WTC11 (cell line): ENCODE measurements around the gene CHD9NB. TPM values are rescaled to one million over a fixed set of nuclear protein-coding genes. Genes with fewer than 3 reads are reported as not detected.
A peak's percentile ranks its signal among the peaks of the same experiment; 100 is the strongest.

Source experiments
- ATAC-seq: fragments of 200-7000 bp; cut with Tn5 transposase; 2 replicates; pipeline ENCODE4 v1.10.0; 2021; ENCODE audit warnings: mild to moderate bottlenecking, moderate library complexity
- CTCF ChIA-PET: fragments of 300-600 bp; sonication (Branson Sonifier 250); formaldehyde crosslinking; loops from one replicate; lab custom pipeline; 2021; ENCODE audit warnings: antibody characterized with exemption; lab: Charles Lee
- POLR2A ChIA-PET: fragments of 350-600 bp; sonication (Branson Sonifier 250); formaldehyde crosslinking; loops from one replicate; lab custom pipeline; 2021; ENCODE audit warnings: antibody characterized with exemption; lab: Charles Lee
- DNase-seq: peaks from one replicate; pipeline ENCODE4 v3.0.0; 2021; ENCODE audit warnings: low spot score
- H3K27ac Mint-ChIP-seq: 2 replicates; pipeline ENCODE4 v1.8.0; 2021; ENCODE audit warnings: mixed read lengths
- H3K27me3 Mint-ChIP-seq: 2 replicates; pipeline ENCODE4 v1.8.0; 2021; ENCODE audit warnings: low read depth, mild to moderate bottlenecking, moderate library complexity, mixed read lengths
- H3K36me3 Mint-ChIP-seq: 2 replicates; pipeline ENCODE4 v1.8.0; 2021; ENCODE audit warnings: mixed read lengths
- H3K4me1 Mint-ChIP-seq: 2 replicates; pipeline ENCODE4 v1.8.0; 2022; ENCODE audit warnings: mixed read lengths
- H3K4me3 Mint-ChIP-seq: 2 replicates; pipeline ENCODE4 v1.8.0; 2021; ENCODE audit warnings: mild to moderate bottlenecking, moderate library complexity, mixed read lengths
- H3K9me3 Mint-ChIP-seq: 2 replicates; pipeline ENCODE4 v1.8.0; 2021; ENCODE audit warnings: mixed read lengths
- ATF1 ChIP-seq: sonication (generic); formaldehyde crosslinking; IDR thresholded peaks from 2 replicates; pipeline ENCODE4 v1.8.1; 2023; ENCODE audit warnings: mild to moderate bottlenecking, moderate library complexity, missing genetic modification reagents
- GABPB1 ChIP-seq: sonication (generic); formaldehyde crosslinking; IDR thresholded peaks from 2 replicates; pipeline ENCODE4 v1.8.1; 2023; ENCODE audit warnings: mild to moderate bottlenecking, missing genetic modification reagents
- JUN ChIP-seq: sonication (generic); formaldehyde crosslinking; IDR thresholded peaks from 2 replicates; pipeline ENCODE4 v1.8.0; 2023; ENCODE audit warnings: mild to moderate bottlenecking, missing genetic modification reagents
- NFATC4 ChIP-seq: fragments of 250-450 bp; sonication (Bioruptor Pico); IDR thresholded peaks from 2 replicates; pipeline ENCODE4 v1.9.0; 2021; ENCODE audit warnings: mild to moderate bottlenecking
- NFE2L1 ChIP-seq: sonication (generic); formaldehyde crosslinking; IDR thresholded peaks from 2 replicates; pipeline ENCODE4 v1.8.1; 2023; ENCODE audit warnings: missing genetic modification reagents
- RELA ChIP-seq: sonication (generic); formaldehyde crosslinking; IDR thresholded peaks from 2 replicates; pipeline ENCODE4 v1.8.1; 2022; ENCODE audit warnings: missing genetic modification reagents, mild to moderate bottlenecking, borderline replicate concordance
- SP1 ChIP-seq: sonication (generic); formaldehyde crosslinking; conservative IDR thresholded peaks from 2 replicates; pipeline ENCODE4 v1.8.1; 2022; ENCODE audit warnings: missing genetic modification reagents
- ZNF219 ChIP-seq: sonication (generic); formaldehyde crosslinking; IDR thresholded peaks from 2 replicates; pipeline ENCODE4 v1.8.0; 2023; ENCODE audit warnings: missing genetic modification reagents, mild to moderate bottlenecking, borderline replicate concordance
- total RNA-seq: library from RNA; stranded (reverse); gene quantifications from 3 replicates; pipeline ENCODE4 v1.2.3, GENCODE V29; 2021
- TF ChIP-seq, protein P1 (sequence below): sonication (generic); formaldehyde crosslinking; IDR thresholded peaks from 2 replicates; pipeline ENCODE4 v1.8.1; 2023; ENCODE audit warnings: mild to moderate bottlenecking, missing genetic modification reagents, moderate library complexity
- TF ChIP-seq, protein P2 (sequence below): sonication (generic); formaldehyde crosslinking; IDR thresholded peaks from 2 replicates; pipeline ENCODE4 v1.8.0; 2022; ENCODE audit warnings: mild to moderate bottlenecking, missing genetic modification reagents
- TF ChIP-seq, protein P3 (sequence below): sonication (generic); formaldehyde crosslinking; IDR thresholded peaks from 2 replicates; pipeline ENCODE4 v1.8.0; 2022; ENCODE audit warnings: mild to moderate bottlenecking, missing genetic modification reagents
- TF ChIP-seq, protein P4 (sequence below): sonication (generic); formaldehyde crosslinking; IDR thresholded peaks from 2 replicates; pipeline ENCODE4 v1.8.1; 2023; ENCODE audit warnings: mild to moderate bottlenecking, missing genetic modification reagents, borderline replicate concordance
- TF ChIP-seq, protein P5 (sequence below): sonication (generic); formaldehyde crosslinking; IDR thresholded peaks from 2 replicates; pipeline ENCODE4 v1.8.1; 2022; ENCODE audit warnings: low read depth, mild to moderate bottlenecking, moderate library complexity, missing genetic modification reagents, borderline replicate concordance
- TF ChIP-seq, protein P6 (sequence below): sonication (generic); formaldehyde crosslinking; IDR thresholded peaks from 2 replicates; pipeline ENCODE4 v1.8.0; 2022; ENCODE audit warnings: missing genetic modification reagents
- TF ChIP-seq, protein P7 (sequence below): fragments of 200-600 bp; IDR thresholded peaks from 2 replicates; pipeline ENCODE4 v1.8.0; 2022; ENCODE audit warnings: antibody characterized with exemption
- TF ChIP-seq, protein P8 (sequence below): sonication (generic); formaldehyde crosslinking; IDR thresholded peaks from 2 replicates; pipeline ENCODE4 v1.8.1; 2022; ENCODE audit warnings: missing genetic modification reagents, borderline replicate concordance
- TF ChIP-seq, protein P9 (sequence below): sonication (generic); formaldehyde crosslinking; IDR thresholded peaks from 2 replicates; pipeline ENCODE4 v1.8.1; 2022; ENCODE audit warnings: mild to moderate bottlenecking, missing genetic modification reagents, moderate library complexity, borderline replicate concordance

Gene CHD9NB
- total RNA-seq, 1 experiment from 2014 or later: 3.5 TPM

DNA sequence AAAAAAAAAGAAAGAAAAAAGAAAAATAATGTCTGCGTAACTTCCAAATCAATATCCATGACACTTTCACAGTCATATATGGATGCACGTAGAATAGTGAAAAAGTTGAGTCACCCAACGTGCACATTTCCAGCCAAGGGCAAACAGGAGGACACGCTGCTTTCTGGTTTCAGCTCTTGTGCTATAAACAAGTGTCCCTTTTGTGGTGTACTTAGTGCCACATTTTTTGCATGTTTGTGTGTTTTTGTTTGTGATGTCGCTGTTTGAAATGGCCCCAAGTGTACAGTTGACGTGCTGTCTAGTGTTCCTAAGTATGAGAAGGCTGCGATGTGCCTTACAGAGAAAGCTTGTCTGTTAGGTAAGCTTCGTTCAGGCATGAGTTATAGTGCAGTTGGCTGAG is 5.0 kb upstream of the CHD9NB start:
- CTCF ChIA-PET: no interaction called here
- Mint-ChIP-seq H3K27me3 (peaks cover 10% of the 10 kb centered on the region; the same call in 1 of the 2 replicates), H3K9me3 (no peaks in the 10 kb centered on the region), H3K27ac (peak overlapping the region; percentile 21; the same call in 1 of the 2 replicates), H3K4me3 (no peak overlapping the region), H3K4me1 (peaks cover 43% of the 10 kb centered on the region), H3K36me3 (no peaks in the 10 kb centered on the region)
- POLR2A ChIA-PET: no interaction called here
- DNase-seq (no peak), ATAC-seq (no peak)
- TF ChIP-seq, protein P1, sequence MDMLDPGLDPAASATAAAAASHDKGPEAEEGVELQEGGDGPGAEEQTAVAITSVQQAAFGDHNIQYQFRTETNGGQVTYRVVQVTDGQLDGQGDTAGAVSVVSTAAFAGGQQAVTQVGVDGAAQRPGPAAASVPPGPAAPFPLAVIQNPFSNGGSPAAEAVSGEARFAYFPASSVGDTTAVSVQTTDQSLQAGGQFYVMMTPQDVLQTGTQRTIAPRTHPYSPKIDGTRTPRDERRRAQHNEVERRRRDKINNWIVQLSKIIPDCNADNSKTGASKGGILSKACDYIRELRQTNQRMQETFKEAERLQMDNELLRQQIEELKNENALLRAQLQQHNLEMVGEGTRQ (CRISPR knock-in tag): no peak
- TF ChIP-seq, protein P2, sequence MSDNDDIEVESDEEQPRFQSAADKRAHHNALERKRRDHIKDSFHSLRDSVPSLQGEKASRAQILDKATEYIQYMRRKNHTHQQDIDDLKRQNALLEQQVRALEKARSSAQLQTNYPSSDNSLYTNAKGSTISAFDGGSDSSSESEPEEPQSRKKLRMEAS (CRISPR knock-in tag): no peak
- TF ChIP-seq GABPB1 (CRISPR knock-in tag) (no peak), NFE2L1 (CRISPR knock-in tag) (no peak), NFATC4 (CRISPR knock-in tag) (no peak), SP1 (CRISPR knock-in tag) (no peak), JUN (CRISPR knock-in tag) (no peak), ATF1 (CRISPR knock-in tag) (no peak), ZNF219 (CRISPR knock-in tag) (no peak), RELA (CRISPR knock-in tag) (no peak)
- TF ChIP-seq, protein P3, sequence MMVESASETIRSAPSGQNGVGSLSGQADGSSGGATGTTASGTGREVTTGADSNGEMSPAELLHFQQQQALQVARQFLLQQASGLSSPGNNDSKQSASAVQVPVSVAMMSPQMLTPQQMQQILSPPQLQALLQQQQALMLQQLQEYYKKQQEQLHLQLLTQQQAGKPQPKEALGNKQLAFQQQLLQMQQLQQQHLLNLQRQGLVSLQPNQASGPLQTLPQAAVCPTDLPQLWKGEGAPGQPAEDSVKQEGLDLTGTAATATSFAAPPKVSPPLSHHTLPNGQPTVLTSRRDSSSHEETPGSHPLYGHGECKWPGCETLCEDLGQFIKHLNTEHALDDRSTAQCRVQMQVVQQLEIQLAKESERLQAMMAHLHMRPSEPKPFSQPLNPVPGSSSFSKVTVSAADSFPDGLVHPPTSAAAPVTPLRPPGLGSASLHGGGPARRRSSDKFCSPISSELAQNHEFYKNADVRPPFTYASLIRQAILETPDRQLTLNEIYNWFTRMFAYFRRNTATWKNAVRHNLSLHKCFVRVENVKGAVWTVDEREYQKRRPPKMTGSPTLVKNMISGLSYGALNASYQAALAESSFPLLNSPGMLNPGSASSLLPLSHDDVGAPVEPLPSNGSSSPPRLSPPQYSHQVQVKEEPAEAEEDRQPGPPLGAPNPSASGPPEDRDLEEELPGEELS (CRISPR knock-in tag): no peak
- TF ChIP-seq, protein P4, sequence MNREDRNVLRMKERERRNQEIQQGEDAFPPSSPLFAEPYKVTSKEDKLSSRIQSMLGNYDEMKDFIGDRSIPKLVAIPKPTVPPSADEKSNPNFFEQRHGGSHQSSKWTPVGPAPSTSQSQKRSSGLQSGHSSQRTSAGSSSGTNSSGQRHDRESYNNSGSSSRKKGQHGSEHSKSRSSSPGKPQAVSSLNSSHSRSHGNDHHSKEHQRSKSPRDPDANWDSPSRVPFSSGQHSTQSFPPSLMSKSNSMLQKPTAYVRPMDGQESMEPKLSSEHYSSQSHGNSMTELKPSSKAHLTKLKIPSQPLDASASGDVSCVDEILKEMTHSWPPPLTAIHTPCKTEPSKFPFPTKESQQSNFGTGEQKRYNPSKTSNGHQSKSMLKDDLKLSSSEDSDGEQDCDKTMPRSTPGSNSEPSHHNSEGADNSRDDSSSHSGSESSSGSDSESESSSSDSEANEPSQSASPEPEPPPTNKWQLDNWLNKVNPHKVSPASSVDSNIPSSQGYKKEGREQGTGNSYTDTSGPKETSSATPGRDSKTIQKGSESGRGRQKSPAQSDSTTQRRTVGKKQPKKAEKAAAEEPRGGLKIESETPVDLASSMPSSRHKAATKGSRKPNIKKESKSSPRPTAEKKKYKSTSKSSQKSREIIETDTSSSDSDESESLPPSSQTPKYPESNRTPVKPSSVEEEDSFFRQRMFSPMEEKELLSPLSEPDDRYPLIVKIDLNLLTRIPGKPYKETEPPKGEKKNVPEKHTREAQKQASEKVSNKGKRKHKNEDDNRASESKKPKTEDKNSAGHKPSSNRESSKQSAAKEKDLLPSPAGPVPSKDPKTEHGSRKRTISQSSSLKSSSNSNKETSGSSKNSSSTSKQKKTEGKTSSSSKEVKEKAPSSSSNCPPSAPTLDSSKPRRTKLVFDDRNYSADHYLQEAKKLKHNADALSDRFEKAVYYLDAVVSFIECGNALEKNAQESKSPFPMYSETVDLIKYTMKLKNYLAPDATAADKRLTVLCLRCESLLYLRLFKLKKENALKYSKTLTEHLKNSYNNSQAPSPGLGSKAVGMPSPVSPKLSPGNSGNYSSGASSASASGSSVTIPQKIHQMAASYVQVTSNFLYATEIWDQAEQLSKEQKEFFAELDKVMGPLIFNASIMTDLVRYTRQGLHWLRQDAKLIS (CRISPR knock-in tag): no peak
- TF ChIP-seq, protein P5, sequence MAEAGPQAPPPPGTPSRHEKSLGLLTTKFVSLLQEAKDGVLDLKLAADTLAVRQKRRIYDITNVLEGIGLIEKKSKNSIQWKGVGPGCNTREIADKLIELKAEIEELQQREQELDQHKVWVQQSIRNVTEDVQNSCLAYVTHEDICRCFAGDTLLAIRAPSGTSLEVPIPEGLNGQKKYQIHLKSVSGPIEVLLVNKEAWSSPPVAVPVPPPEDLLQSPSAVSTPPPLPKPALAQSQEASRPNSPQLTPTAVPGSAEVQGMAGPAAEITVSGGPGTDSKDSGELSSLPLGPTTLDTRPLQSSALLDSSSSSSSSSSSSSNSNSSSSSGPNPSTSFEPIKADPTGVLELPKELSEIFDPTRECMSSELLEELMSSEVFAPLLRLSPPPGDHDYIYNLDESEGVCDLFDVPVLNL (CRISPR knock-in tag): no peak
- TF ChIP-seq, protein P6, sequence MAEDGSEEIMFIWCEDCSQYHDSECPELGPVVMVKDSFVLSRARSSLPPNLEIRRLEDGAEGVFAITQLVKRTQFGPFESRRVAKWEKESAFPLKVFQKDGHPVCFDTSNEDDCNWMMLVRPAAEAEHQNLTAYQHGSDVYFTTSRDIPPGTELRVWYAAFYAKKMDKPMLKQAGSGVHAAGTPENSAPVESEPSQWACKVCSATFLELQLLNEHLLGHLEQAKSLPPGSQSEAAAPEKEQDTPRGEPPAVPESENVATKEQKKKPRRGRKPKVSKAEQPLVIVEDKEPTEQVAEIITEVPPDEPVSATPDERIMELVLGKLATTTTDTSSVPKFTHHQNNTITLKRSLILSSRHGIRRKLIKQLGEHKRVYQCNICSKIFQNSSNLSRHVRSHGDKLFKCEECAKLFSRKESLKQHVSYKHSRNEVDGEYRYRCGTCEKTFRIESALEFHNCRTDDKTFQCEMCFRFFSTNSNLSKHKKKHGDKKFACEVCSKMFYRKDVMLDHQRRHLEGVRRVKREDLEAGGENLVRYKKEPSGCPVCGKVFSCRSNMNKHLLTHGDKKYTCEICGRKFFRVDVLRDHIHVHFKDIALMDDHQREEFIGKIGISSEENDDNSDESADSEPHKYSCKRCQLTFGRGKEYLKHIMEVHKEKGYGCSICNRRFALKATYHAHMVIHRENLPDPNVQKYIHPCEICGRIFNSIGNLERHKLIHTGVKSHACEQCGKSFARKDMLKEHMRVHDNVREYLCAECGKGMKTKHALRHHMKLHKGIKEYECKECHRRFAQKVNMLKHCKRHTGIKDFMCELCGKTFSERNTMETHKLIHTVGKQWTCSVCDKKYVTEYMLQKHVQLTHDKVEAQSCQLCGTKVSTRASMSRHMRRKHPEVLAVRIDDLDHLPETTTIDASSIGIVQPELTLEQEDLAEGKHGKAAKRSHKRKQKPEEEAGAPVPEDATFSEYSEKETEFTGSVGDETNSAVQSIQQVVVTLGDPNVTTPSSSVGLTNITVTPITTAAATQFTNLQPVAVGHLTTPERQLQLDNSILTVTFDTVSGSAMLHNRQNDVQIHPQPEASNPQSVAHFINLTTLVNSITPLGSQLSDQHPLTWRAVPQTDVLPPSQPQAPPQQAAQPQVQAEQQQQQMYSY: no peak
- TF ChIP-seq, protein P7, sequence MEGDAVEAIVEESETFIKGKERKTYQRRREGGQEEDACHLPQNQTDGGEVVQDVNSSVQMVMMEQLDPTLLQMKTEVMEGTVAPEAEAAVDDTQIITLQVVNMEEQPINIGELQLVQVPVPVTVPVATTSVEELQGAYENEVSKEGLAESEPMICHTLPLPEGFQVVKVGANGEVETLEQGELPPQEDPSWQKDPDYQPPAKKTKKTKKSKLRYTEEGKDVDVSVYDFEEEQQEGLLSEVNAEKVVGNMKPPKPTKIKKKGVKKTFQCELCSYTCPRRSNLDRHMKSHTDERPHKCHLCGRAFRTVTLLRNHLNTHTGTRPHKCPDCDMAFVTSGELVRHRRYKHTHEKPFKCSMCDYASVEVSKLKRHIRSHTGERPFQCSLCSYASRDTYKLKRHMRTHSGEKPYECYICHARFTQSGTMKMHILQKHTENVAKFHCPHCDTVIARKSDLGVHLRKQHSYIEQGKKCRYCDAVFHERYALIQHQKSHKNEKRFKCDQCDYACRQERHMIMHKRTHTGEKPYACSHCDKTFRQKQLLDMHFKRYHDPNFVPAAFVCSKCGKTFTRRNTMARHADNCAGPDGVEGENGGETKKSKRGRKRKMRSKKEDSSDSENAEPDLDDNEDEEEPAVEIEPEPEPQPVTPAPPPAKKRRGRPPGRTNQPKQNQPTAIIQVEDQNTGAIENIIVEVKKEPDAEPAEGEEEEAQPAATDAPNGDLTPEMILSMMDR: no peak
- TF ChIP-seq, protein P8, sequence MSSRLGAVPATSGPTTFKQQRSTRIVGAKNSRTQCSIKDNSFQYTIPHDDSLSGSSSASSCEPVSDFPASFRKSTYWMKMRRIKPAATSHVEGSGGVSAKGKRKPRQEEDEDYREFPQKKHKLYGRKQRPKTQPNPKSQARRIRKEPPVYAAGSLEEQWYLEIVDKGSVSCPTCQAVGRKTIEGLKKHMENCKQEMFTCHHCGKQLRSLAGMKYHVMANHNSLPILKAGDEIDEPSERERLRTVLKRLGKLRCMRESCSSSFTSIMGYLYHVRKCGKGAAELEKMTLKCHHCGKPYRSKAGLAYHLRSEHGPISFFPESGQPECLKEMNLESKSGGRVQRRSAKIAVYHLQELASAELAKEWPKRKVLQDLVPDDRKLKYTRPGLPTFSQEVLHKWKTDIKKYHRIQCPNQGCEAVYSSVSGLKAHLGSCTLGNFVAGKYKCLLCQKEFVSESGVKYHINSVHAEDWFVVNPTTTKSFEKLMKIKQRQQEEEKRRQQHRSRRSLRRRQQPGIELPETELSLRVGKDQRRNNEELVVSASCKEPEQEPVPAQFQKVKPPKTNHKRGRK (CRISPR knock-in tag): no peak
- TF ChIP-seq, protein P9, sequence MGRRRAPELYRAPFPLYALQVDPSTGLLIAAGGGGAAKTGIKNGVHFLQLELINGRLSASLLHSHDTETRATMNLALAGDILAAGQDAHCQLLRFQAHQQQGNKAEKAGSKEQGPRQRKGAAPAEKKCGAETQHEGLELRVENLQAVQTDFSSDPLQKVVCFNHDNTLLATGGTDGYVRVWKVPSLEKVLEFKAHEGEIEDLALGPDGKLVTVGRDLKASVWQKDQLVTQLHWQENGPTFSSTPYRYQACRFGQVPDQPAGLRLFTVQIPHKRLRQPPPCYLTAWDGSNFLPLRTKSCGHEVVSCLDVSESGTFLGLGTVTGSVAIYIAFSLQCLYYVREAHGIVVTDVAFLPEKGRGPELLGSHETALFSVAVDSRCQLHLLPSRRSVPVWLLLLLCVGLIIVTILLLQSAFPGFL (CRISPR knock-in tag): no peak
